GM12872 (cell line): ENCODE data around the gene ACACA.

Source experiments
- TF ChIP-seq, protein P1 (sequence below): IDR thresholded peaks from 3 replicates; pipeline ENCODE4 v1.5.1; 2011; ENCODE audit warnings: low read depth, mild to moderate bottlenecking, low read length, moderate library complexity; ENCODE audit not compliant: insufficient read depth

Gene ACACA

DNA sequence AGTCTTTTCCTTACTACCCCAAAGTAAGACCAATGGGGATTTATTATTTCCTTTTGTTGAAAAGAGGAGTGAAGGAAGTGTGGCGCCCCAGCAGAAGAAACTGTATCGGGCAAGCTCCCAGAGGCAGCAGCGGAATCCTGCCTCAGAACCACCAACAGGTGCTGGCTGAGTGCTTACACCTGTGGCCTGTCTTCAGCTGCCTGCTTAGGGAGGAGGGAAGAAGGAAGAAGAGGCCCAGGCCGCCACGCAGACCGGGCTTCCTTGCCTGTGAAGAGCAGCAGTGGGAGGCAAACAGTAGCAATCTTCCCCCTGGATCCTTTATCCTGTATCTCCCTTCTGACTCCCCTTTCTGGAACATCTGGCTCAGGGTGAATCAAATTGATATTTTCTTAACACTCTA is 323.2 kb downstream of the ACACA start:
- TF ChIP-seq, protein P1, sequence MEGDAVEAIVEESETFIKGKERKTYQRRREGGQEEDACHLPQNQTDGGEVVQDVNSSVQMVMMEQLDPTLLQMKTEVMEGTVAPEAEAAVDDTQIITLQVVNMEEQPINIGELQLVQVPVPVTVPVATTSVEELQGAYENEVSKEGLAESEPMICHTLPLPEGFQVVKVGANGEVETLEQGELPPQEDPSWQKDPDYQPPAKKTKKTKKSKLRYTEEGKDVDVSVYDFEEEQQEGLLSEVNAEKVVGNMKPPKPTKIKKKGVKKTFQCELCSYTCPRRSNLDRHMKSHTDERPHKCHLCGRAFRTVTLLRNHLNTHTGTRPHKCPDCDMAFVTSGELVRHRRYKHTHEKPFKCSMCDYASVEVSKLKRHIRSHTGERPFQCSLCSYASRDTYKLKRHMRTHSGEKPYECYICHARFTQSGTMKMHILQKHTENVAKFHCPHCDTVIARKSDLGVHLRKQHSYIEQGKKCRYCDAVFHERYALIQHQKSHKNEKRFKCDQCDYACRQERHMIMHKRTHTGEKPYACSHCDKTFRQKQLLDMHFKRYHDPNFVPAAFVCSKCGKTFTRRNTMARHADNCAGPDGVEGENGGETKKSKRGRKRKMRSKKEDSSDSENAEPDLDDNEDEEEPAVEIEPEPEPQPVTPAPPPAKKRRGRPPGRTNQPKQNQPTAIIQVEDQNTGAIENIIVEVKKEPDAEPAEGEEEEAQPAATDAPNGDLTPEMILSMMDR: no peak

DNA sequence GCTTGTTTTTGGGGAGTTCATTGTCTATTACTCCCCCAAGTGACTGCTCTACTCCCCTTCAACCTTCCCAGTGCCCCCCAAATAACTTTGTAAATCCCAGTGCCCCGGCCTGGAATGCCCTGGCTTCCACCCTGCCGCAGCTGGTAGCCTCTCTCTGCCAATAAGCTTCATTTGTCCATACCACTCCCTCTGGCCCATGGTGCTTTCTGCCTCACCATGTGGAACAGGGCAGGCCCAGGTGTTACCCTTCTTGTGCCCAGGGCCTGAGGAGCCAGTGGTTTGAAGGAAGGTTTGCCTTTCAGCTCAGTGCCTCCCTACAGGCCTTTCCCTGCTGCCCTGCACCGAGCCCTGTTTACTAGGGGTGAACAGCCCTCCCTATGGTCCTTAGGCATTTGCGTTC is 323.7 kb downstream of the ACACA start:
- TF ChIP-seq, protein P1: no peak

- TF ChIP-seq, protein P1: no peak
Measured at GRCh38 chr17:37082311-37082860, 324.2 kb downstream of the ACACA start.

DNA sequence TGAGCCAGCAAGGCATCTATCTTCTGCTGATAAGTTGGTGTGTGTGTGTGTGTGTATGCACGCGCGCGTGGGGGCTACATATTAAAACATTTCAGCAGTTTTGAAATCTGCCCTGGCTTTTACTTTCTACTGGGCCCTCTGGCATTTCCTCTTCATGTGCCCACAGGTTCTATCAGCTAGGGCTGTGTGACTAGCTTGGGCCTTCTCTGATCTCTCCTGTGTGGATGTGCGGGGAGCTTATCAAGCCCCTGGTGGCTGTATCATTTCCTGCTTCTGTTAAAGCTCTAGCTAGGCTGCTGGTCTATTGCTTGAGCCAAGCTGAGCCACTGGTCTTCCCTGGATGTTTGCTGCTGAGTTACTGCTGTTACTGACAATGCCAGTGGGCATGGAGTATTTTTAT is 325.3 kb downstream of the ACACA start:
- TF ChIP-seq, protein P1: no peak

DNA sequence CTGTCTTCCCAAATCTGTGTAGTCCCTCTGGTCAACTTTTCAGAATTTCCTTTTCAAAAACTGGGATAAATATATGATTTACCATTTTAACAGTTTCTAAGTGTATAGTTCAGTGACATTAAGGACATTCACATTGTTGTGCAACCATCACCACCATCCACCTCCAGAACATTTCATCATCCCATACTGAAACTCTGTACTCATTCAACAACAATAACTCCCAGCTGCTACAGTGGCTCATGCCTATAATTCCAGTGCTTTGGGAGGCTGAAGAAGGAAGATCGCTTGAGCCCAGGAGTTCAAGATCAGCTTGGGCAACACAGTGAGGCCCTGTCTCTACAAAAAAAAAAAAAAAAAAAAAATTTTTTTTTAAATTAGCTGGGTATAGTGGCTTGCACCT is 326.9 kb downstream of the ACACA start:
- TF ChIP-seq, protein P1: no peak

DNA sequence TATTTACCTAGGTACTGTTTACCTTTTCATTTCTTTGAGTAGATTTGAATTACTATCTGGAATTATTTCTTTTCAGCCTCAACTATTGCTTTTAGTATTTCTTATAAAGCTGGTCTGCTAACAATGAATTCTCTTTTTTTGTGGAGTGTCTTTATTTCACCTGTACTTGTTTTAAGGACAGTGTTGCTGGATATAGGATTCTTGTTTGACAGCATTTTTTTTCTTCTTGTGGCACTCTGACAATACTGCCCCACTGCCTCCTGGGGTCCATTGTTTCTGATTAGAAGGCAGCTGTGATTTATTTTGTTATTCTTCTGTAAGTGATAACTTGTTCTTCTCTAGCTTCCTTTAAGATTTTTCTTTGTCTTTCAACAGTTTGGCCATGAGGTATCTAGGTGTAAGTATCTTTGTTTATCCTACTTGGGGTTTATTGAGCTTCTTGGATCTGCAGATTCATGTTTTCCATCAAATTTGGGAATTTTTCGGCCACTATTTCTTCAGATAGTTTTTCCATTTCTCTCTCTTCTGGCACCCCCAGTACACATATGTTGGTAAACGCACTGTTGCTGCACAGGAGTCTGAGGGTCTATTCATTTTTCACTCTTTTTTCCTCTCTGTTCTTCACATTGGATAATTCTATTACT is 327.4 kb downstream of the ACACA start:
- TF ChIP-seq, protein P1: no peak

- TF ChIP-seq, protein P1: no peak
Measured at GRCh38 chr17:37069087-37069486, 337.5 kb downstream of the ACACA start.

DNA sequence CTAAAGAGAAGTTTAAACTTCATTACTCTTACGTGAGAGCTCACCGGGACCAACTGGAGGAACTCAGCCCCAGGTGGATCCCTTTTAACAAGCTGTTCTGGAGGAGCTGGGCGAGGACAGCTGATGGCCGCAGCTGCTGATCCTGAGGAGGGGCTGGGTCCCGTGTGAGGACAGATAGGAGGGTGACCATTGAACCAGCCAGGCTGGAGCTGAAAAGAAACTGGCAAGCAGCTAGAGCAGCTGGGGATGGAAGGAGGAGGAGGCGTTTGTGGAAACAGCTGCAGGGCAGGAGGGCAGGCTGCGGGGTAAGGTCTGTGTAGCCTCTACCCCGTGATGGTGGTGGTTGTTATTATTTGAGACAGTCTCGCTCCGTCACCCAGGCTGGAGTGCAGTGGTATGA is 338.4 kb downstream of the ACACA start:
- TF ChIP-seq, protein P1: no peak
